HUES48 (cell line): ENCODE measurements around the gene MBNL2.

Experiments
- H3K27ac ChIP-seq: one replicate; pipeline ENCODE4 v1.7.0; 2013; ENCODE audit warnings: low read depth, low read length, inconsistent platforms
- H3K27me3 ChIP-seq: 2 replicates; pipeline ENCODE4 v1.6.1; 2013; ENCODE audit warnings: mild to moderate bottlenecking, low read length; ENCODE audit not compliant: control insufficient read depth, insufficient read depth
- H3K36me3 ChIP-seq: 2 replicates; pipeline ENCODE4 v1.6.1; 2013; ENCODE audit warnings: low read length; ENCODE audit not compliant: control insufficient read depth, insufficient read depth
- H3K4me1 ChIP-seq: 2 replicates; pipeline ENCODE4 v1.6.1; 2013; ENCODE audit warnings: mild to moderate bottlenecking, low read length; ENCODE audit not compliant: control insufficient read depth, insufficient read depth
- H3K4me3 ChIP-seq: 2 replicates; pipeline ENCODE4 v1.5.1; 2013; ENCODE audit warnings: mild to moderate bottlenecking, low read depth, low read length
- H3K9ac ChIP-seq: 2 replicates; pipeline ENCODE4 v1.6.1; 2013; ENCODE audit warnings: mild to moderate bottlenecking, low read depth, low read length, moderate library complexity
- H3K9me3 ChIP-seq: 2 replicates; pipeline ENCODE4 v1.6.1; 2013; ENCODE audit warnings: low read length; ENCODE audit not compliant: control insufficient read depth, insufficient read depth

The MBNL2 gene

GRCh38 chr13:97286317-97287046, 64.3 kb downstream of the MBNL2 start:
- H3K36me3 ChIP-seq, result no peaks in the 10 kb centered on the region
- no peaks in the 10 kb centered on the region for H3K9me3 ChIP-seq
- H3K9ac ChIP-seq, result no peak overlapping the region
- H3K27me3 ChIP-seq, result no peaks in the 10 kb centered on the region
- H3K27ac ChIP-seq, result no peak overlapping the region
- no peaks in the 10 kb centered on the region for H3K4me1 ChIP-seq
- H3K4me3 ChIP-seq, result no peak overlapping the region

GRCh38 chr13:97287047-97287383, 64.9 kb downstream of the MBNL2 start:
- Histone ChIP-seq H3K9me3 (no peaks in the 10 kb centered on the region), H3K4me1 (no peaks in the 10 kb centered on the region), H3K4me3 (no peak overlapping the region), H3K9ac (no peak overlapping the region), H3K27me3 (no peaks in the 10 kb centered on the region), H3K36me3 (no peaks in the 10 kb centered on the region), H3K27ac (no peak overlapping the region)

DNA sequence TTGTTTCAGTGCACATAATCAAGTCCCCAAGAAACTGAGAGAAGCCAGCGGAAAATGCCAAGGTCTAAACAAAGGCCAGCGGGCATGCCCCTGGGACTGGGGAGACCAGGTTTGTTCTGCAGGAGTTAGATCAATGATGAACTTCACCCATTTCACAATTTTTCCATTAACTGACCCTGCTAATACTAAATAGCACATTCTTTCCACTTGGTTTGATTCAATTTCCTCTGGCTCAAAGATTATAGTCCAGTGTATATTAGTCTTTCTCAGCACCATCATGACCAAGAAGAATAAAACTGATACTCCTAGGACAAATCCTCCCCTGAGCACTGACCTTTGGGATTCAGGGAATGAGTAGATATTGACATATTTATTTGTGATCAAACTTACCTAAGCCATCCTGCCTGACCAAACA, 66.4 kb downstream of the MBNL2 start:
- H3K27me3 ChIP-seq, result no peaks in the 10 kb centered on the region
- no peaks in the 10 kb centered on the region for H3K9me3 ChIP-seq
- H3K9ac ChIP-seq, result no peak overlapping the region
- no peak overlapping the region for H3K27ac ChIP-seq
- H3K36me3 ChIP-seq, result no peaks in the 10 kb centered on the region
- no peak overlapping the region for H3K4me3 ChIP-seq
- no peaks in the 10 kb centered on the region for H3K4me1 ChIP-seq

DNA sequence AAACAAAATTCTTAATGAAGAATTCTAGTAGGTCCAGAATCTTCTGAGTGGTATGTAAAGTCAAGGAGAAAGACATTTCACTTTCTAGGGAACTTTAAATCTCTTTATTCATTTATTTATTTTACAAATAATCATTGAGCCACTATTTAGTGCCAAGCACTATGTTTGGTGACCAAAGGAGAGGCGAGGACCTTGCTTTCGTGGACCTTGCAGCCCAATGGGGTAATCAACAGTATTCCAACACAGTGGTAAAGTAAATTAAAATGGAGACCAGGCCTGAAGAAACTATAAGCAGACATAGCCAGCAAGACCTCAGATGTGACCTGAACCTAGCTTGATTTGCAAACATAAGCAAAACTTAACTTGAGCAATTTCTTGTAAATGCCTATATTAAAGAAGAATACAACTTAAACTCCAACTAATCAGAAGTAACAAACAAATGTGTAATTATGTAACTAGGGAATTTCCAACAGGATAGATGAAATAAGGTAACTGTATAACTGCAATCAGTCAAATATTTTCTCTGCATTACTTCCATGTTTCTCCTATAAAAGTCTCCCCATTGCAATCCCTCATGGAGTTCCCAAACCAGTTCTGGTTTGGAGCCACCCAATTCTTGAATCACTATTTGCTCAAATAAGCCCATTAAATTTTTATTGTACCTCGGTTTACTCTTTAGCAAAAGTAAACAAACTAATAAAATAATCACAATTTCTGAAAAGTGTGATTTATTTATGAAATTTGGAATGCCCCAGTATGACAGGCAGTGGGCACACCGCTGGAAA, 67.6 kb downstream of the MBNL2 start:
- no peak overlapping the region for H3K27ac ChIP-seq
- no peaks in the 10 kb centered on the region for H3K27me3 ChIP-seq
- no peaks in the 10 kb centered on the region for H3K9me3 ChIP-seq
- H3K4me3 ChIP-seq, result no peak overlapping the region
- no peaks in the 10 kb centered on the region for H3K4me1 ChIP-seq
- no peaks in the 10 kb centered on the region for H3K36me3 ChIP-seq
- no peak overlapping the region for H3K9ac ChIP-seq

GRCh38 chr13:97295283-97296182, 73.4 kb downstream of the MBNL2 start:
- Histone ChIP-seq H3K27ac (no peak overlapping the region), H3K4me3 (no peak overlapping the region), H3K9ac (no peak overlapping the region), H3K9me3 (no peaks in the 10 kb centered on the region), H3K36me3 (no peaks in the 10 kb centered on the region), H3K27me3 (no peaks in the 10 kb centered on the region), H3K4me1 (no peaks in the 10 kb centered on the region)

- no peaks in the 10 kb centered on the region for H3K36me3 ChIP-seq
- no peak overlapping the region for H3K4me3 ChIP-seq
- H3K4me1 ChIP-seq, result no peaks in the 10 kb centered on the region
- no peaks in the 10 kb centered on the region for H3K27me3 ChIP-seq
- no peak overlapping the region for H3K27ac ChIP-seq
- no peaks in the 10 kb centered on the region for H3K9me3 ChIP-seq
- no peak overlapping the region for H3K9ac ChIP-seq
Measured at GRCh38 chr13:97296740-97297139, 74.6 kb downstream of the MBNL2 start.

- H3K27ac ChIP-seq, result no peak overlapping the region
- no peak overlapping the region for H3K9ac ChIP-seq
Measured at GRCh38 chr13:97298816-97299215, 76.7 kb downstream of the MBNL2 start.

GRCh38 chr13:97300871-97301270, 78.7 kb downstream of the MBNL2 start:
- H3K27me3 ChIP-seq, result no peaks in the 10 kb centered on the region
- no peaks in the 10 kb centered on the region for H3K36me3 ChIP-seq
- no peak overlapping the region for H3K27ac ChIP-seq
- H3K9ac ChIP-seq, result no peak overlapping the region
- no peak overlapping the region for H3K4me3 ChIP-seq
- H3K9me3 ChIP-seq, result no peaks in the 10 kb centered on the region
- H3K4me1 ChIP-seq, result no peaks in the 10 kb centered on the region

More at GRCh38 chr13:97298816-97299215, 76.7 kb downstream of the MBNL2 start:
- Histone ChIP-seq H3K27me3 (no peaks in the 10 kb centered on the region), H3K4me1 (no peaks in the 10 kb centered on the region), H3K36me3 (no peaks in the 10 kb centered on the region), H3K4me3 (no peak overlapping the region), H3K9me3 (no peaks in the 10 kb centered on the region)

GRCh38 chr13:97301382-97302095, 79.4 kb downstream of the MBNL2 start:
- Histone ChIP-seq H3K4me1 (no peaks in the 10 kb centered on the region), H3K27me3 (no peaks in the 10 kb centered on the region), H3K9ac (no peak overlapping the region), H3K27ac (no peak overlapping the region), H3K36me3 (no peaks in the 10 kb centered on the region), H3K4me3 (no peak overlapping the region), H3K9me3 (no peaks in the 10 kb centered on the region)

- H3K4me1 ChIP-seq, result no peaks in the 10 kb centered on the region
- no peaks in the 10 kb centered on the region for H3K9me3 ChIP-seq
- H3K4me3 ChIP-seq, result no peak overlapping the region
- no peak overlapping the region for H3K27ac ChIP-seq
- H3K9ac ChIP-seq, result no peak overlapping the region
- H3K27me3 ChIP-seq, result no peaks in the 10 kb centered on the region
- H3K36me3 ChIP-seq, result no peaks in the 10 kb centered on the region
Measured at GRCh38 chr13:97302611-97303010, 80.5 kb downstream of the MBNL2 start.
